A549 (cell line): ENCODE measurements around the gene CXCL1.

Experiments used
- POLR2A ChIP-seq: IDR thresholded peaks from 2 replicates; pipeline ENCODE4 v1.6.1; 2012; ENCODE audit warnings: mild to moderate bottlenecking, low read length
- TF ChIP-seq, protein P1 (sequence below): fragments of >200 bp; sonication (Bioruptor Twin); formaldehyde crosslinking; IDR thresholded peaks from 3 replicates; pipeline ENCODE4 v1.5.1; 2016
- TF ChIP-seq, protein P2 (sequence below): fragments of 200-600 bp; sonication (generic); IDR thresholded peaks from 2 replicates; pipeline ENCODE4 v1.6.1; 2016; ENCODE audit warnings: antibody characterized with exemption, mild to moderate bottlenecking, moderate library complexity

DNA sequence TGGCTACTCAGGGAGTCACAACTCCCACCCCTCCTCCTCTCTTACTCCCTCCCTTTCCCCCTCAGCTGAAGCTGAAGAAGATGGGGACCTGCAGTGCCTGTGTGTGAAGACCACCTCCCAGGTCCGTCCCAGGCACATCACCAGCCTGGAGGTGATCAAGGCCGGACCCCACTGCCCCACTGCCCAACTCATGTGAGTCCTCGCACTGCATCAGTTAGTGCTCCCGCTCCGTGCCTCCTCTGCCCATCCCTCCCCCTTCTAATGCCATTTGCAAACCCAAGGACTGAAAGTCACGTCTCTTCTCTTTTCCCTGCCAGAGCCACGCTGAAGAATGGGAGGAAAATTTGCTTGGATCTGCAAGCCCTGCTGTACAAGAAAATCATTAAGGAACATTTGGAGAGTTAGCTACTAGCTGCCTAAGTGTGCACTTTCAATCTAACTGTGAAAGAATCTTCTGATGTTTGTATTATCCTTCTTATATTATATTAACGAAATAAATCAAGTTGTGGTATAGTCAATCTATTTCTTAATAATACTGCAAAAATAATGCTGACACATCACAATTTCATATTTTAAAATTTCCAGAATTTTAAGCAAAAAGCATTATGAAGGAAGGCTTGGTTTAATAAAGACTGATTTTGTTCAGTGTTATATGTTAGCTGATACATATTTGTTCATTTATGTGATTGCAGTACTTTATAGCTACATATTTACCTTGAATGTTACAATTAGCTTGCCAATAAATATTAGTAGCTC is 15.3 kb upstream of the CXCL1 start:
- TF ChIP-seq, protein P1, sequence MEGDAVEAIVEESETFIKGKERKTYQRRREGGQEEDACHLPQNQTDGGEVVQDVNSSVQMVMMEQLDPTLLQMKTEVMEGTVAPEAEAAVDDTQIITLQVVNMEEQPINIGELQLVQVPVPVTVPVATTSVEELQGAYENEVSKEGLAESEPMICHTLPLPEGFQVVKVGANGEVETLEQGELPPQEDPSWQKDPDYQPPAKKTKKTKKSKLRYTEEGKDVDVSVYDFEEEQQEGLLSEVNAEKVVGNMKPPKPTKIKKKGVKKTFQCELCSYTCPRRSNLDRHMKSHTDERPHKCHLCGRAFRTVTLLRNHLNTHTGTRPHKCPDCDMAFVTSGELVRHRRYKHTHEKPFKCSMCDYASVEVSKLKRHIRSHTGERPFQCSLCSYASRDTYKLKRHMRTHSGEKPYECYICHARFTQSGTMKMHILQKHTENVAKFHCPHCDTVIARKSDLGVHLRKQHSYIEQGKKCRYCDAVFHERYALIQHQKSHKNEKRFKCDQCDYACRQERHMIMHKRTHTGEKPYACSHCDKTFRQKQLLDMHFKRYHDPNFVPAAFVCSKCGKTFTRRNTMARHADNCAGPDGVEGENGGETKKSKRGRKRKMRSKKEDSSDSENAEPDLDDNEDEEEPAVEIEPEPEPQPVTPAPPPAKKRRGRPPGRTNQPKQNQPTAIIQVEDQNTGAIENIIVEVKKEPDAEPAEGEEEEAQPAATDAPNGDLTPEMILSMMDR, result no peak
- no peak for TF ChIP-seq POLR2A
- TF ChIP-seq, protein P2, sequence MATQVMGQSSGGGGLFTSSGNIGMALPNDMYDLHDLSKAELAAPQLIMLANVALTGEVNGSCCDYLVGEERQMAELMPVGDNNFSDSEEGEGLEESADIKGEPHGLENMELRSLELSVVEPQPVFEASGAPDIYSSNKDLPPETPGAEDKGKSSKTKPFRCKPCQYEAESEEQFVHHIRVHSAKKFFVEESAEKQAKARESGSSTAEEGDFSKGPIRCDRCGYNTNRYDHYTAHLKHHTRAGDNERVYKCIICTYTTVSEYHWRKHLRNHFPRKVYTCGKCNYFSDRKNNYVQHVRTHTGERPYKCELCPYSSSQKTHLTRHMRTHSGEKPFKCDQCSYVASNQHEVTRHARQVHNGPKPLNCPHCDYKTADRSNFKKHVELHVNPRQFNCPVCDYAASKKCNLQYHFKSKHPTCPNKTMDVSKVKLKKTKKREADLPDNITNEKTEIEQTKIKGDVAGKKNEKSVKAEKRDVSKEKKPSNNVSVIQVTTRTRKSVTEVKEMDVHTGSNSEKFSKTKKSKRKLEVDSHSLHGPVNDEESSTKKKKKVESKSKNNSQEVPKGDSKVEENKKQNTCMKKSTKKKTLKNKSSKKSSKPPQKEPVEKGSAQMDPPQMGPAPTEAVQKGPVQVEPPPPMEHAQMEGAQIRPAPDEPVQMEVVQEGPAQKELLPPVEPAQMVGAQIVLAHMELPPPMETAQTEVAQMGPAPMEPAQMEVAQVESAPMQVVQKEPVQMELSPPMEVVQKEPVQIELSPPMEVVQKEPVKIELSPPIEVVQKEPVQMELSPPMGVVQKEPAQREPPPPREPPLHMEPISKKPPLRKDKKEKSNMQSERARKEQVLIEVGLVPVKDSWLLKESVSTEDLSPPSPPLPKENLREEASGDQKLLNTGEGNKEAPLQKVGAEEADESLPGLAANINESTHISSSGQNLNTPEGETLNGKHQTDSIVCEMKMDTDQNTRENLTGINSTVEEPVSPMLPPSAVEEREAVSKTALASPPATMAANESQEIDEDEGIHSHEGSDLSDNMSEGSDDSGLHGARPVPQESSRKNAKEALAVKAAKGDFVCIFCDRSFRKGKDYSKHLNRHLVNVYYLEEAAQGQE, result no peak
